Testis (tissue), 2 donors: ENCODE data around the gene GNG14.

Experiments
- CTCF ChIP-seq, 3 experiments: fragments of 450-650 bp in 2 of 3; fragments of 200-600 bp in 1 of 3; sonication (generic) in 1 of 3; IDR thresholded peaks; one replicate each; pipeline ENCODE4 v1.5.1; 2016 to 2019; ENCODE audit warnings: antibody characterized with exemption in 3 of 3, mild to moderate bottlenecking in 2 of 3, moderate library complexity in 1 of 3
- POLR2A ChIP-seq: fragments of 450-650 bp; IDR thresholded peaks from one replicate; pipeline ENCODE4 v1.6.1; 2017; ENCODE audit warnings: antibody characterized with exemption, mild to moderate bottlenecking, moderate library complexity

GRCh38 chr19:12657966-12658365 is 29.8 kb upstream of the GNG14 start:
- no peak for TF ChIP-seq CTCF (IDR thresholded peaks at IDR 0.05)
- no peak for TF ChIP-seq POLR2A
